Natural killer cell (primary cell): ENCODE results near the gene DNAJC5G. TPM values are rescaled to one million over a fixed set of nuclear protein-coding genes. Genes with fewer than 3 reads are reported as not detected.

Experiments used
- ATAC-seq, 3 donors: fragments of 150-1000 bp in 2 of 3; fragments of 200-7000 bp in 1 of 3; cut with Tn5 transposase; 1 replicate in 1 of 3; 2 replicates in 2 of 3; pipeline ENCODE4 v1.10.0; 2021; ENCODE audit warnings: mild to moderate bottlenecking in 2 of 3, moderate library complexity in 2 of 3
- DNase-seq, 2 donors: peaks; one replicate each; pipeline versions ENCODE4 v3.0.0 to v3.0.0-alpha.2; 2013 to 2021; ENCODE audit warnings: mixed read lengths in 1 of 2
- H3K27ac ChIP-seq: one replicate; pipeline ENCODE4 v1.5.1; 2013; ENCODE audit warnings: mild to moderate bottlenecking, low read length
- H3K27me3 ChIP-seq: one replicate; pipeline ENCODE4 v1.6.1; 2013; ENCODE audit warnings: low read length; ENCODE audit not compliant: control insufficient read depth, insufficient read depth
- H3K36me3 ChIP-seq: one replicate; pipeline ENCODE4 v1.6.1; 2013; ENCODE audit warnings: low read length; ENCODE audit not compliant: control insufficient read depth, insufficient read depth
- H3K4me1 ChIP-seq: one replicate; pipeline ENCODE4 v1.6.1; 2013; ENCODE audit warnings: low read length; ENCODE audit not compliant: control insufficient read depth, insufficient read depth
- H3K4me3 ChIP-seq: one replicate; pipeline ENCODE4 v1.5.1; 2013; ENCODE audit warnings: low read length
- H3K9me3 ChIP-seq: one replicate; pipeline ENCODE4 v1.6.1; 2013; ENCODE audit warnings: low read length; ENCODE audit not compliant: control insufficient read depth, insufficient read depth
- H3K27ac Mint-ChIP-seq, 2 donors: one replicate each; pipeline ENCODE4 v1.8.0; 2022; ENCODE audit warnings: mild to moderate bottlenecking in 2 of 2, mixed read lengths in 2 of 2, moderate library complexity in 1 of 2
- H3K27me3 Mint-ChIP-seq, 2 donors: one replicate each; pipeline ENCODE4 v1.8.0; 2022; ENCODE audit warnings: low read depth in 2 of 2, mixed read lengths in 2 of 2
- H3K36me3 Mint-ChIP-seq: one replicate; pipeline ENCODE4 v1.8.0; 2022; ENCODE audit warnings: mixed read lengths
- H3K4me1 Mint-ChIP-seq, 2 donors: one replicate each; pipeline ENCODE4 v1.8.0; 2022; ENCODE audit warnings: mixed read lengths in 2 of 2
- H3K4me3 Mint-ChIP-seq: one replicate; pipeline ENCODE4 v1.8.0; 2022; ENCODE audit warnings: mild to moderate bottlenecking, moderate library complexity, mixed read lengths
- H3K9me3 Mint-ChIP-seq, 2 donors: one replicate each; pipeline ENCODE4 v1.8.0; 2022; ENCODE audit warnings: mixed read lengths in 2 of 2
- CTCF ChIP-seq: fragments of 200-600 bp; IDR thresholded peaks from one replicate; pipeline ENCODE4 v1.8.0; 2022; ENCODE audit warnings: antibody characterized with exemption
- WGBS: methylation state at CpG from one replicate; pipeline ENCODE4 v1.1.7; 2013; ENCODE audit warnings: missing lambda C conversion rate; ENCODE audit not compliant: insufficient coverage; 5-methylcytosine and 5-hydroxymethylcytosine counted together
- intact Hi-C: fragments of 100-400 bp; cut with micrococcal nuclease; formaldehyde crosslinking; loops from one replicate; pipeline ENCODE4 v1.14.2; 2022
- total RNA-seq, 4 donors: library from RNA; stranded (reverse); fragments of 120-200 nt in 1 of 4; gene quantifications; one replicate each; pipeline versions ENCODE4 v1.2.3 to v1.2.4, GENCODE V29; 2013 to 2022

Gene DNAJC5G
- total RNA-seq, 3 donors from 2014 or later (not counting 1 experiment from before 2014, with no cell fraction given), result not detected

GRCh38 chr2:27249891-27250651 lies 25.2 kb upstream of the DNAJC5G start:
- no peaks in the 10 kb centered on the region for H3K36me3 Mint-ChIP-seq
- TF ChIP-seq CTCF, result peak; percentile 20
- Histone ChIP-seq H3K27me3 (peaks cover 2% of the 10 kb centered on the region), H3K36me3 (no peaks in the 10 kb centered on the region), H3K4me3 (no peak overlapping the region), H3K27ac (no peak overlapping the region), H3K9me3 (no peaks in the 10 kb centered on the region), H3K4me1 (peaks cover 4% of the 10 kb centered on the region)
- no peak overlapping the region for H3K4me3 Mint-ChIP-seq
- WGBS, result 26% methylated on average over 22 of the region's 22 CpGs
- ATAC-seq (peak in 2 of 3 donors; percentile 52 to 78), DNase-seq (peak; percentile 32 to 67)
- intact Hi-C loops, result no loop called here
- H3K27me3 Mint-ChIP-seq, result peaks cover 11 to 22% of the 10 kb centered on the region in 2 donors
- H3K9me3 Mint-ChIP-seq, result no peaks in the 10 kb centered on the region
- no peak overlapping the region for H3K27ac Mint-ChIP-seq
- H3K4me1 Mint-ChIP-seq, result no peaks in the 10 kb centered on the region

- Histone ChIP-seq H3K9me3 (no peaks in the 10 kb centered on the region), H3K36me3 (no peaks in the 10 kb centered on the region), H3K27ac (no peak overlapping the region), H3K27me3 (peaks cover 2% of the 10 kb centered on the region), H3K4me3 (no peak overlapping the region), H3K4me1 (peaks cover 4% of the 10 kb centered on the region)
- Mint-ChIP-seq H3K4me1 (no peaks in the 10 kb centered on the region), H3K4me3 (no peak overlapping the region), H3K27me3 (peaks cover 14 to 26% of the 10 kb centered on the region in 2 donors), H3K27ac (no peak overlapping the region), H3K36me3 (no peaks in the 10 kb centered on the region), H3K9me3 (no peaks in the 10 kb centered on the region)
- no peak for ATAC-seq
- intact Hi-C loops, result no loop called here
- 72% methylated on average over 11 of the region's 13 CpGs for WGBS
- no peak for TF ChIP-seq CTCF
- DNase-seq, result no peak
Measured at GRCh38 chr2:27250652-27251379, 24.4 kb upstream of the DNAJC5G start.

- H3K36me3 ChIP-seq, result no peaks in the 10 kb centered on the region
- WGBS, result 85% methylated on average over 13 of the region's 13 CpGs
- Mint-ChIP-seq H3K9me3 (no peaks in the 10 kb centered on the region), H3K27me3 (peaks cover 14 to 34% of the 10 kb centered on the region in 2 donors), H3K27ac (no peak overlapping the region), H3K36me3 (no peaks in the 10 kb centered on the region), H3K4me1 (no peaks in the 10 kb centered on the region), H3K4me3 (no peak overlapping the region)
- H3K4me3 ChIP-seq, result no peak overlapping the region
- no peak for DNase-seq
- ATAC-seq, result no peak
- no peaks in the 10 kb centered on the region for H3K9me3 ChIP-seq
- no peak for TF ChIP-seq CTCF
- H3K27me3 ChIP-seq, result peaks cover 2% of the 10 kb centered on the region
- peaks cover 4% of the 10 kb centered on the region for H3K4me1 ChIP-seq
- intact Hi-C loops, result no loop called here
- no peak overlapping the region for H3K27ac ChIP-seq
Measured at GRCh38 chr2:27251766-27252165, 23.5 kb upstream of the DNAJC5G start.
